HepG2 (cell line): ENCODE results near the gene AJUBA. TPM values are rescaled to one million over a fixed set of nuclear protein-coding genes. Genes with fewer than 3 reads are reported as not detected.
A peak's percentile ranks its signal among the peaks of the same experiment; 100 is the strongest.

Experiments
- BRF2 ChIP-seq: sonication (generic); formaldehyde crosslinking; IDR thresholded peaks from 2 replicates; pipeline ENCODE4 v1.8.1; 2022; ENCODE audit warnings: mild to moderate bottlenecking, missing genetic modification reagents
- CHD2 ChIP-seq: IDR thresholded peaks from 2 replicates; pipeline ENCODE4 v1.6.1; 2011; ENCODE audit warnings: low read depth, low read length, improper control_type of control experiment
- KDM5B ChIP-seq: sonication (generic); formaldehyde crosslinking; IDR thresholded peaks from 2 replicates; pipeline ENCODE4 v1.4.0; 2020; ENCODE audit warnings: missing genetic modification reagents, mild to moderate bottlenecking, borderline replicate concordance
- NFYB ChIP-seq: sonication (generic); formaldehyde crosslinking; IDR thresholded peaks from 2 replicates; pipeline ENCODE4 v1.4.0; 2020; ENCODE audit warnings: missing genetic modification reagents
- NKX3-1 ChIP-seq: sonication (generic); formaldehyde crosslinking; IDR thresholded peaks from 2 replicates; pipeline ENCODE4 v1.5.0; 2020; ENCODE audit warnings: missing genetic modification reagents
- PHF20 ChIP-seq: sonication (generic); formaldehyde crosslinking; IDR thresholded peaks from 2 replicates; pipeline ENCODE4 v1.5.0; 2020; ENCODE audit warnings: mild to moderate bottlenecking, missing genetic modification reagents
- POLR2G ChIP-seq: fragments of 200-400 bp; formaldehyde crosslinking; IDR thresholded peaks from 2 replicates; pipeline ENCODE4 v1.6.1; 2018; ENCODE audit warnings: mild to moderate bottlenecking, low read depth, low read length, moderate library complexity
- RBAK ChIP-seq: sonication (generic); formaldehyde crosslinking; IDR thresholded peaks from 2 replicates; pipeline ENCODE4 v1.5.1; 2020; ENCODE audit warnings: mild to moderate bottlenecking, missing genetic modification reagents
- RBFOX2 ChIP-seq: fragments of 200-400 bp; formaldehyde crosslinking; IDR thresholded peaks from 2 replicates; pipeline ENCODE4 v1.6.1; 2017; ENCODE audit warnings: low read depth, mild to moderate bottlenecking, low read length
- RBM22 ChIP-seq: fragments of 200-400 bp; formaldehyde crosslinking; optimal IDR thresholded peaks from 2 replicates; pipeline ENCODE3; 2017; ENCODE audit warnings: mild to moderate bottlenecking, low read length, moderate library complexity
- TCF7 ChIP-seq: sonication (generic); IDR thresholded peaks from 2 replicates; pipeline ENCODE4 v1.6.1; 2016; ENCODE audit warnings: antibody characterized with exemption, low read depth
- ZNF510 ChIP-seq: sonication (generic); formaldehyde crosslinking; IDR thresholded peaks from 2 replicates; pipeline ENCODE4 v1.4.0; 2020; ENCODE audit warnings: low read depth, mild to moderate bottlenecking, missing genetic modification reagents
- ZNF605 ChIP-seq: sonication (generic); formaldehyde crosslinking; IDR thresholded peaks from 2 replicates; pipeline ENCODE4 v1.8.0; 2022; ENCODE audit warnings: mild to moderate bottlenecking, missing genetic modification reagents
- ZSCAN9 ChIP-seq: IDR thresholded peaks from 2 replicates; pipeline ENCODE4 v1.6.1; 2016; ENCODE audit warnings: borderline replicate concordance
- polyA plus RNA-seq, 8 experiments: library from polyadenylated mRNA; depleted of rRNA in 3 of 8; stranded (reverse) in 7 of 8; unstranded in 1 of 8; fragments of >200 nt; fragmentation: Illumina TruSeq in 4 of 8; extraction: Trizol in 4 of 8; gene quantifications; 2 replicates each; pipeline versions ENCODE4 v1.2.1 to v1.2.3, GENCODE V29; 2011 to 2016; ENCODE audit warnings: low read depth in 4 of 8, missing spikeins in 1 of 8, mixed read lengths in 1 of 8; ENCODE audit not compliant: insufficient read depth in 1 of 8
- total RNA-seq, 5 experiments: library from RNA; depleted of rRNA; stranded (reverse); fragments of >200 nt; fragmentation: Illumina TruSeq; extraction: Trizol; gene quantifications; 2 replicates each; pipeline ENCODE4 v1.2.3, GENCODE V29; 2016; ENCODE audit warnings: low read depth in 1 of 5
- TF ChIP-seq, protein P1 (sequence below): sonication (generic); formaldehyde crosslinking; IDR thresholded peaks from 2 replicates; pipeline ENCODE4 v1.4.0; 2020; ENCODE audit warnings: mild to moderate bottlenecking, missing genetic modification reagents, borderline replicate concordance
- TF ChIP-seq, protein P2 (sequence below): sonication (generic); formaldehyde crosslinking; IDR thresholded peaks from 2 replicates; pipeline ENCODE4 v1.5.0; 2020; ENCODE audit warnings: missing genetic modification reagents, mild to moderate bottlenecking, borderline replicate concordance
- TF ChIP-seq, protein P3 (sequence below): sonication (generic); formaldehyde crosslinking; IDR thresholded peaks from 2 replicates; pipeline ENCODE4 v1.4.0; 2020; ENCODE audit warnings: missing genetic modification reagents; ENCODE audit errors: not compliant biosample characterization
- TF ChIP-seq, protein P4 (sequence below): sonication (generic); formaldehyde crosslinking; IDR thresholded peaks from 2 replicates; pipeline ENCODE4; 2020; ENCODE audit warnings: missing genetic modification reagents, mild to moderate bottlenecking, borderline replicate concordance

Gene AJUBA
- total and polyA plus RNA-seq, 2 of the 13 experiments (the other 11 are each of a cell fraction or from before 2014, with no cell fraction given) = 157 to 241 TPM

GRCh38 chr14:22972313-22972930 lies 9.9 kb downstream of the AJUBA start (continued):
- TF ChIP-seq, protein P1, sequence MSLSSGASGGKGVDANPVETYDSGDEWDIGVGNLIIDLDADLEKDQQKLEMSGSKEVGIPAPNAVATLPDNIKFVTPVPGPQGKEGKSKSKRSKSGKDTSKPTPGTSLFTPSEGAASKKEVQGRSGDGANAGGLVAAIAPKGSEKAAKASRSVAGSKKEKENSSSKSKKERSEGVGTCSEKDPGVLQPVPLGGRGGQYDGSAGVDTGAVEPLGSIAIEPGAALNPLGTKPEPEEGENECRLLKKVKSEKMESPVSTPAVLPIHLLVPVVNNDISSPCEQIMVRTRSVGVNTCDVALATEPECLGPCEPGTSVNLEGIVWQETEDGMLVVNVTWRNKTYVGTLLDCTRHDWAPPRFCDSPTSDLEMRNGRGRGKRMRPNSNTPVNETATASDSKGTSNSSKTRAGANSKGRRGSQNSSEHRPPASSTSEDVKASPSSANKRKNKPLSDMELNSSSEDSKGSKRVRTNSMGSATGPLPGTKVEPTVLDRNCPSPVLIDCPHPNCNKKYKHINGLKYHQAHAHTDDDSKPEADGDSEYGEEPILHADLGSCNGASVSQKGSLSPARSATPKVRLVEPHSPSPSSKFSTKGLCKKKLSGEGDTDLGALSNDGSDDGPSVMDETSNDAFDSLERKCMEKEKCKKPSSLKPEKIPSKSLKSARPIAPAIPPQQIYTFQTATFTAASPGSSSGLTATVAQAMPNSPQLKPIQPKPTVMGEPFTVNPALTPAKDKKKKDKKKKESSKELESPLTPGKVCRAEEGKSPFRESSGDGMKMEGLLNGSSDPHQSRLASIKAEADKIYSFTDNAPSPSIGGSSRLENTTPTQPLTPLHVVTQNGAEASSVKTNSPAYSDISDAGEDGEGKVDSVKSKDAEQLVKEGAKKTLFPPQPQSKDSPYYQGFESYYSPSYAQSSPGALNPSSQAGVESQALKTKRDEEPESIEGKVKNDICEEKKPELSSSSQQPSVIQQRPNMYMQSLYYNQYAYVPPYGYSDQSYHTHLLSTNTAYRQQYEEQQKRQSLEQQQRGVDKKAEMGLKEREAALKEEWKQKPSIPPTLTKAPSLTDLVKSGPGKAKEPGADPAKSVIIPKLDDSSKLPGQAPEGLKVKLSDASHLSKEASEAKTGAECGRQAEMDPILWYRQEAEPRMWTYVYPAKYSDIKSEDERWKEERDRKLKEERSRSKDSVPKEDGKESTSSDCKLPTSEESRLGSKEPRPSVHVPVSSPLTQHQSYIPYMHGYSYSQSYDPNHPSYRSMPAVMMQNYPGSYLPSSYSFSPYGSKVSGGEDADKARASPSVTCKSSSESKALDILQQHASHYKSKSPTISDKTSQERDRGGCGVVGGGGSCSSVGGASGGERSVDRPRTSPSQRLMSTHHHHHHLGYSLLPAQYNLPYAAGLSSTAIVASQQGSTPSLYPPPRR = no peak
- TF ChIP-seq RBAK (CRISPR knock-in tag) (no peak), CHD2 (peak; percentile 40; the same call in 1 of the 2 replicates), NFYB (no peak), RBM22 (peak; percentile 94), ZNF510 (CRISPR knock-in tag) (no peak), KDM5B (CRISPR knock-in tag) (no peak), TCF7 (no peak), ZSCAN9 (CRISPR knock-in tag) (no peak), RBFOX2 (peak; percentile 80), ZNF605 (CRISPR knock-in tag) (no peak), POLR2G (peak; percentile 74), NKX3-1 (CRISPR knock-in tag) (no peak), BRF2 (CRISPR knock-in tag) (no peak), PHF20 (no peak)
- TF ChIP-seq, protein P2, sequence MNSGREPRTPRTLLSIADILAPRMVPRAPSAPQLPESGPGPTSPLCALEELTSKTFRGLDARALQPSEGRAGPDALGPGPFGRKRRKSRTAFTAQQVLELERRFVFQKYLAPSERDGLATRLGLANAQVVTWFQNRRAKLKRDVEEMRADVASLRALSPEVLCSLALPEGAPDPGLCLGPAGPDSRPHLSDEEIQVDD (CRISPR knock-in tag) = 0 out of 2 replicates have a peak, but pooled peaks have one; percentile 25
- TF ChIP-seq, protein P3, sequence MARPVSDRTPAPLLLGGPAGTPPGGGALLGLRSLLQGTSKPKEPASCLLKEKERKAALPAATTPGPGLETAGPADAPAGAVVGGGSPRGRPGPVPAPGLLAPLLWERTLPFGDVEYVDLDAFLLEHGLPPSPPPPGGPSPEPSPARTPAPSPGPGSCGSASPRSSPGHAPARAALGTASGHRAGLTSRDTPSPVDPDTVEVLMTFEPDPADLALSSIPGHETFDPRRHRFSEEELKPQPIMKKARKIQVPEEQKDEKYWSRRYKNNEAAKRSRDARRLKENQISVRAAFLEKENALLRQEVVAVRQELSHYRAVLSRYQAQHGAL = no peak
- TF ChIP-seq, protein P4, sequence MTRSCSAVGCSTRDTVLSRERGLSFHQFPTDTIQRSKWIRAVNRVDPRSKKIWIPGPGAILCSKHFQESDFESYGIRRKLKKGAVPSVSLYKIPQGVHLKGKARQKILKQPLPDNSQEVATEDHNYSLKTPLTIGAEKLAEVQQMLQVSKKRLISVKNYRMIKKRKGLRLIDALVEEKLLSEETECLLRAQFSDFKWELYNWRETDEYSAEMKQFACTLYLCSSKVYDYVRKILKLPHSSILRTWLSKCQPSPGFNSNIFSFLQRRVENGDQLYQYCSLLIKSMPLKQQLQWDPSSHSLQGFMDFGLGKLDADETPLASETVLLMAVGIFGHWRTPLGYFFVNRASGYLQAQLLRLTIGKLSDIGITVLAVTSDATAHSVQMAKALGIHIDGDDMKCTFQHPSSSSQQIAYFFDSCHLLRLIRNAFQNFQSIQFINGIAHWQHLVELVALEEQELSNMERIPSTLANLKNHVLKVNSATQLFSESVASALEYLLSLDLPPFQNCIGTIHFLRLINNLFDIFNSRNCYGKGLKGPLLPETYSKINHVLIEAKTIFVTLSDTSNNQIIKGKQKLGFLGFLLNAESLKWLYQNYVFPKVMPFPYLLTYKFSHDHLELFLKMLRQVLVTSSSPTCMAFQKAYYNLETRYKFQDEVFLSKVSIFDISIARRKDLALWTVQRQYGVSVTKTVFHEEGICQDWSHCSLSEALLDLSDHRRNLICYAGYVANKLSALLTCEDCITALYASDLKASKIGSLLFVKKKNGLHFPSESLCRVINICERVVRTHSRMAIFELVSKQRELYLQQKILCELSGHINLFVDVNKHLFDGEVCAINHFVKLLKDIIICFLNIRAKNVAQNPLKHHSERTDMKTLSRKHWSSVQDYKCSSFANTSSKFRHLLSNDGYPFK (CRISPR knock-in tag) = no peak
